Naive thymus-derived CD4-positive, alpha-beta T cell (primary cell): ENCODE measurements around the gene ASCC3. TPM values are rescaled to one million over a fixed set of nuclear protein-coding genes. Genes with fewer than 3 reads are reported as not detected.
"Not testable (repeated sequence)": the region's sequence is repeated elsewhere in the genome, so short reads cannot be mapped to it uniquely, and the experiment has no call there.

Experiments
- ATAC-seq: fragments of 150-1000 bp; cut with Tn5 transposase; 2 replicates; pipeline ENCODE4 v1.10.0; 2021; ENCODE audit warnings: mild to moderate bottlenecking, moderate library complexity
- CTCF ChIA-PET: fragments of 350-600 bp; sonication (Branson Sonifier 250); formaldehyde crosslinking; loops from one replicate; lab custom pipeline; 2021; ENCODE audit warnings: antibody characterized with exemption; lab: Charles Lee
- POLR2A ChIA-PET: fragments of 350-600 bp; sonication (Branson Sonifier 250); formaldehyde crosslinking; loops from one replicate; lab custom pipeline; 2021; ENCODE audit warnings: antibody characterized with exemption, inconsistent platforms; lab: Charles Lee
- DNase-seq, 9 donors: peaks; one replicate each; pipeline versions ENCODE4 v3.0.0 to v3.0.0-alpha.2; 2020 to 2022; ENCODE audit warnings: mixed read lengths in 1 of 9
- H3K27ac ChIP-seq: one replicate; pipeline ENCODE4 v1.7.0; 2013; ENCODE audit warnings: mild to moderate bottlenecking, low read depth, low read length, moderate library complexity
- H3K27me3 ChIP-seq, 2 donors: one replicate each; pipeline ENCODE4 v1.7.0; 2013; ENCODE audit warnings: low read length in 2 of 2, mild to moderate bottlenecking in 2 of 2, moderate library complexity in 2 of 2; ENCODE audit not compliant: control insufficient read depth in 2 of 2, insufficient read depth in 2 of 2
- H3K36me3 ChIP-seq, 3 experiments: 1 replicate in 2 of 3; 2 replicates in 1 of 3; pipeline ENCODE4 v1.7.0; 2013; ENCODE audit warnings: low read length in 3 of 3, mild to moderate bottlenecking in 3 of 3, moderate library complexity in 1 of 3; ENCODE audit not compliant: insufficient read depth in 3 of 3, control insufficient read depth in 2 of 3
- H3K4me1 ChIP-seq, 2 donors: one replicate each; pipeline ENCODE4 v1.7.0; 2013; ENCODE audit warnings: low read length in 2 of 2, mild to moderate bottlenecking in 2 of 2, moderate library complexity in 1 of 2; ENCODE audit not compliant: control insufficient read depth in 2 of 2, insufficient read depth in 2 of 2
- H3K4me3 ChIP-seq: 2 replicates; pipeline ENCODE4 v1.7.0; 2013; ENCODE audit warnings: mild to moderate bottlenecking, low read length
- H3K9me3 ChIP-seq, 3 experiments: 1 replicate in 2 of 3; 2 replicates in 1 of 3; pipeline ENCODE4 v1.7.0; 2013; ENCODE audit warnings: low read length in 3 of 3; ENCODE audit not compliant: control insufficient read depth in 2 of 3
- H3K27ac Mint-ChIP-seq, 9 donors: one replicate each; pipeline ENCODE4 v1.8.0; 2020 to 2022; ENCODE audit warnings: mixed read lengths in 9 of 9, mild to moderate bottlenecking in 8 of 9, moderate library complexity in 5 of 9, inconsistent platforms in 2 of 9
- H3K27me3 Mint-ChIP-seq, 5 donors: one replicate each; pipeline ENCODE4 v1.8.0; 2021 to 2022; ENCODE audit warnings: mixed read lengths in 5 of 5, mild to moderate bottlenecking in 1 of 5
- H3K36me3 Mint-ChIP-seq, 5 donors: one replicate each; pipeline ENCODE4 v1.8.0; 2020 to 2022; ENCODE audit warnings: mixed read lengths in 5 of 5, mild to moderate bottlenecking in 3 of 5, inconsistent platforms in 1 of 5
- H3K4me1 Mint-ChIP-seq, 7 donors: one replicate each; pipeline ENCODE4 v1.8.0; 2020 to 2022; ENCODE audit warnings: mixed read lengths in 7 of 7, mild to moderate bottlenecking in 3 of 7, inconsistent platforms in 1 of 7
- H3K4me3 Mint-ChIP-seq, 10 donors: one replicate each; pipeline ENCODE4 v1.8.0; 2020 to 2022; ENCODE audit warnings: mild to moderate bottlenecking in 10 of 10, mixed read lengths in 10 of 10, moderate library complexity in 6 of 10, inconsistent platforms in 2 of 10
- H3K9me3 Mint-ChIP-seq, 11 donors: one replicate each; pipeline ENCODE4 v1.8.0; 2020 to 2022; ENCODE audit warnings: mixed read lengths in 11 of 11, mild to moderate bottlenecking in 4 of 11, inconsistent platforms in 1 of 11, moderate library complexity in 1 of 11
- intact Hi-C, 2 donors: fragments of 100-400 bp; cut with micrococcal nuclease; formaldehyde crosslinking; loops; one replicate each; pipeline ENCODE4 v1.15.1; 2023
- polyA plus RNA-seq, 2 donors: library from polyadenylated mRNA; unstranded; fragments of 300-500 nt; fragmentation: Illumina TruSeq; gene quantifications; one replicate each; pipeline ENCODE4 v1.2.3, GENCODE V29; 2021
- total RNA-seq, 6 experiments: library from RNA in 5 of 6; stranded (reverse) in 5 of 6; gene quantifications; 1 replicate in 5 of 6; 2 replicates in 1 of 6; pipeline ENCODE4 v1.2.3 and lab custom pipeline; 2021 to 2026

ASCC3 gene
- total and polyA plus RNA-seq, 7 experiments from 2014 or later = 19.6 to 73.8 (median 41.6) TPM

DNA sequence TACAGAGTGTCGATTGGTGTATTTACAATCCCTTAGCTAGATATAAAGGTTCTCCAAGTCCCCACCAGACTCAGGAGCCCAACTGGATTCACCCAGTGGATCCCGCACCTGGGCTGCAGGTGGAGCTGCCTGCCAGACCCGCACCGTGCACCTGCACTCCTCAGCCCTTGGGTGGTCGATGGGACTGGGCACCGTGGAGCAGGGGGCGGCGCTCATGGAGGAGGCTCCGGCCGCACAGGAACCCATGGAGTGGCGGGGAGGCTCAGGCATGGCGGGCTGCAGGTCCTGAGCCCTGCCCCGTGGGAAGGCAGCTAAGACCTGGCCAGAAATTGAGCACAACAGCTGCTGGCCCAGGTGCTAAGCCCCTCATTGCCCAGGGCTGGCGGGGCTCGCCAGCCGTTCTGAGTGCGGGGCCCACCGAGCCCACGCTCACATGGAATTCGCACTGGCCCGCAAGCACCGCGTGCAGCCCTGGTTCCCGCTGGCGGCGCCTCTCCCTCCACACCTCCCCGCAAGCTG lies 52.0 kb downstream of the ASCC3 start:
- H3K36me3 ChIP-seq, H3K4me3 Mint-ChIP-seq, H3K27me3 Mint-ChIP-seq, ATAC-seq, H3K9me3 ChIP-seq, H3K27ac Mint-ChIP-seq, H3K4me1 ChIP-seq, CTCF ChIA-PET, H3K4me3 ChIP-seq, H3K27ac ChIP-seq, DNase-seq, H3K27me3 ChIP-seq, H3K9me3 Mint-ChIP-seq, intact Hi-C loops, POLR2A ChIA-PET: not testable (repeated sequence)
- peaks cover 6 to 36% (median 28%) of the 10 kb centered on the region in 5 donors for H3K36me3 Mint-ChIP-seq
- H3K4me1 Mint-ChIP-seq = peaks cover 4 to 18% (median 6%) of the 10 kb centered on the region in 7 donors

DNA sequence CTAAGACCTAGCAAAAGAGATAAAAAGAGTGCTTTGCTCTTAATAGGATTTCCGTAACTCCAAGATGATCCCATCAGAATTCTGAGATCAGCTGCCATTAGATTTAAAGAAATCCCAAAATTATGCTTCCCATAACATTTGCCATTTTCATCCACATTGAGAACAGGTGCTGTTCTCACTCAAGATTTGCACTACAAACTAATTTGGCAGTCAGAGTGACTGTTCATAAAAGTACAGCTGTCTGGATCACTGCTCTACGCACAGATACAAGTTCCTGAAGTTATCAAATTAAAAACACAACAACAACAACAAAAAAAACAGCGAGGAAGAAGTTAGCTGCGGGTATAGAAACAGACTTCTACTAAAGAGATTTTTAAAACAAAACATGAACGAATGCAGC lies 58.1 kb downstream of the ASCC3 start:
- peak overlapping the region in 1 of 9 donors; percentile 7 for H3K27ac Mint-ChIP-seq
- H3K4me3 Mint-ChIP-seq = no peak overlapping the region
- POLR2A ChIA-PET = no interaction called here

GRCh38 chr6:100818066-100818465 lies 63.1 kb downstream of the ASCC3 start:
- no peak overlapping the region for H3K27ac Mint-ChIP-seq
- Histone ChIP-seq H3K4me1 (no peaks in the 10 kb centered on the region), H3K27ac (no peak overlapping the region), H3K4me3 (no peak overlapping the region), H3K9me3 (no peaks in the 10 kb centered on the region), H3K27me3 (no peaks in the 10 kb centered on the region), H3K36me3 (no peaks in the 10 kb centered on the region)
- no peak for ATAC-seq
- ChIA-PET POLR2A (no interaction called here), CTCF (no interaction called here)
- no peak for DNase-seq
- intact Hi-C loops = no loop called here
- no peaks in the 10 kb centered on the region for H3K27me3 Mint-ChIP-seq
- H3K4me3 Mint-ChIP-seq = no peak overlapping the region
- H3K36me3 Mint-ChIP-seq = peaks cover 7 to 74% (median 66%) of the 10 kb centered on the region in 5 donors
- peaks cover 3 to 64% (median 48%) of the 10 kb centered on the region in 7 donors for H3K4me1 Mint-ChIP-seq
- H3K9me3 Mint-ChIP-seq = peaks cover 0 to 23% (median 8%) of the 10 kb centered on the region in 11 donors

More for the DNA sequence above, 58.1 kb downstream of the ASCC3 start:
- H3K9me3 Mint-ChIP-seq = peaks cover 0 to 18% (median 5%) of the 10 kb centered on the region in 11 donors
- DNase-seq (no peak), ATAC-seq (no peak)
- no peaks in the 10 kb centered on the region for H3K36me3 ChIP-seq
- no peaks in the 10 kb centered on the region for H3K27me3 Mint-ChIP-seq
- no peaks in the 10 kb centered on the region for H3K27me3 ChIP-seq
- H3K27ac ChIP-seq = no peak overlapping the region
- H3K4me1 ChIP-seq = no peaks in the 10 kb centered on the region
- peaks cover 7 to 47% (median 37%) of the 10 kb centered on the region in 5 donors for H3K36me3 Mint-ChIP-seq
- no peaks in the 10 kb centered on the region for H3K9me3 ChIP-seq
- no peak overlapping the region for H3K4me3 ChIP-seq
- CTCF ChIA-PET = no interaction called here
- intact Hi-C loops = no loop called here
- peaks cover 3 to 33% (median 13%) of the 10 kb centered on the region in 7 donors for H3K4me1 Mint-ChIP-seq

GRCh38 chr6:100810015-100810414 lies 71.1 kb downstream of the ASCC3 start:
- ChIA-PET CTCF (no interaction called here), POLR2A (no interaction called here)
- Mint-ChIP-seq H3K27ac (no peak overlapping the region), H3K4me3 (no peak overlapping the region), H3K36me3 (peaks cover 7 to 42% (median 30%) of the 10 kb centered on the region in 5 donors), H3K9me3 (peaks cover 0 to under 1% (median 0%) of the 10 kb centered on the region in 11 donors), H3K4me1 (peaks cover 12 to 53% (median 48%) of the 10 kb centered on the region in 7 donors), H3K27me3 (no peaks in the 10 kb centered on the region)
- Histone ChIP-seq H3K4me3 (no peak overlapping the region), H3K4me1 (no peaks in the 10 kb centered on the region), H3K27me3 (no peaks in the 10 kb centered on the region), H3K9me3 (no peaks in the 10 kb centered on the region), H3K36me3 (peaks cover 0 to 3% (median 0%) of the 10 kb centered on the region in 3 experiments), H3K27ac (no peak overlapping the region)
- ATAC-seq = no peak
- no peak for DNase-seq
- intact Hi-C loops = no loop called here

DNA sequence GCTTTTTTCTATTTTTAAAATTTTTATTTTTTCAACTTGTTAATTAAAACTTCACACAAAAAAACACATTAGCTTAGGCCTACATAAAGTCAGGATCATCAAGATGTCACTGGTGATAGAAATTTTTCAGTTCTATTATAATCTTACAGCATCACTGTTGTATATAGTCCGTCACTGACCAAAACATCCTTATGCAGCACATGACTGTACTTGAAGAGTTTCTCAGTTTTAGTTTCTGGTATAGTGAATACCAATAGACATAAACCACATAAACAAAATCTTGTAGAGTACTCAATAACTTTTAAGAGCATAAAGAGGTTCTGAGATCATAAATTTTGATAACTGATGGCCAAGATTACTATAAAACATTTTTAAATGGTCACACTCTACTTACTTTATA lies 71.8 kb downstream of the ASCC3 start:
- Histone ChIP-seq H3K27ac (no peak overlapping the region), H3K4me1 (no peaks in the 10 kb centered on the region), H3K9me3 (no peaks in the 10 kb centered on the region), H3K36me3 (peaks cover 0 to 4% (median 0%) of the 10 kb centered on the region in 3 experiments), H3K27me3 (no peaks in the 10 kb centered on the region), H3K4me3 (no peak overlapping the region)
- ATAC-seq = no peak
- Mint-ChIP-seq H3K4me3 (no peak overlapping the region), H3K27me3 (no peaks in the 10 kb centered on the region), H3K36me3 (peaks cover 8 to 42% (median 30%) of the 10 kb centered on the region in 5 donors), H3K4me1 (peaks cover 14 to 46% (median 42%) of the 10 kb centered on the region in 7 donors), H3K9me3 (no peaks in the 10 kb centered on the region), H3K27ac (no peak overlapping the region)
- intact Hi-C loops = no loop called here
- DNase-seq = no peak
- ChIA-PET POLR2A (no interaction called here), CTCF (no interaction called here)

DNA sequence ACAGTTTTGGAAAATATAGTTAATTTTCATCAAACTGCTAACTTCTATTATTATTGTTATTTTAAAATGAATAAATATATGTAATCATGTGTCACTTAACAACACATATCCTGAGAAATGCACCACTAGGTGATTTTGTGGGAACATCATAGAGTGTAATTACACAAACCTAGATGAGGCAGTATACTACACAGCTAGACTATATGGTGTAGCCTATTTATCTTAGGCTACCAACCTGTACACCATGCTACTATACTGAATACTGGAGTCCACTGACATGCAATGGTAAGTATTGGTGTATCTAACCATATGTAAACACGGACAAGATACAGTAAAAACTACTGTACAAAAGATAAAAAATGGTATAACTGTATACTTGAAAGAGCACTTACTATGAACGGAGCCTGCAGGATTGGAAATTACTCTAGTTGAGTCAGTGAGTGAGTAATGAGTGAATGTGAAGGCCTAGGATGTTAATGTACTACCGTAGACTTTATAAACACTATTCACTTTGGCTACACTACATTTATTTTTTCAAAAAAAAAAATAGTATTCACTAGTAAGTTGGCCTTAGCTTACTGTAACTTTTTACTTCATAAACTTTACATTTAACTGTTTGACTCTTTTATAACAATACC lies 72.4 kb downstream of the ASCC3 start:
- ChIA-PET CTCF (no interaction called here), POLR2A (no interaction called here)
- no peaks in the 10 kb centered on the region for H3K9me3 Mint-ChIP-seq
- Histone ChIP-seq H3K36me3 (peaks cover 0 to 4% (median 0%) of the 10 kb centered on the region in 3 experiments), H3K4me1 (no peaks in the 10 kb centered on the region), H3K27ac (no peak overlapping the region), H3K9me3 (no peaks in the 10 kb centered on the region), H3K27me3 (no peaks in the 10 kb centered on the region), H3K4me3 (no peak overlapping the region)
- H3K27ac Mint-ChIP-seq = no peak overlapping the region
- H3K4me1 Mint-ChIP-seq = peaks cover 13 to 45% (median 36%) of the 10 kb centered on the region in 7 donors
- no peaks in the 10 kb centered on the region for H3K27me3 Mint-ChIP-seq
- DNase-seq (no peak), ATAC-seq (no peak)
- H3K36me3 Mint-ChIP-seq = peaks cover 8 to 37% (median 30%) of the 10 kb centered on the region in 5 donors
- intact Hi-C loops = no loop called here
- no peak overlapping the region for H3K4me3 Mint-ChIP-seq

DNA sequence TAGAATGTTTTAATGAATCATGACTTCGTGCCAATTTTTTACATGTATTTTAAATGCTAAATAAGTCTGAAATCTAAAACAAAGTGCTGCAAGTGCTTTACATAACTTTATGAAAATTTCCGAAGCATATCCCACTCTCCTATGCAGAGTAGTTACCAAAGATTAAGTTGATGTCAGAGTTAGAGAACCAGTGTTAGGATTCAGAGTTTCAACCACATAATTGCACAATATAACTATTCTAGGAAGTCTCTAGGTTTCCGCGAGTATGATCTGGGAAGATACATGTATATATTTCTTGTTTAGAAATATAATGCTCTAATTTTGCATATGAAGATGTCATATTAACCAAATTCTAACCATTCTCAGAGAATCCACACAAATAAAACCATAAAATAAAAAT lies 74.8 kb downstream of the ASCC3 start:
- POLR2A ChIA-PET = no interaction called here
- H3K27me3 ChIP-seq = no peaks in the 10 kb centered on the region
- no peak overlapping the region for H3K27ac Mint-ChIP-seq
- ATAC-seq = no peak
- H3K27me3 Mint-ChIP-seq = no peaks in the 10 kb centered on the region
- no peaks in the 10 kb centered on the region for H3K9me3 ChIP-seq
- no peak overlapping the region for H3K4me3 ChIP-seq
- H3K36me3 ChIP-seq = peaks cover 0 to 10% (median 0%) of the 10 kb centered on the region in 3 experiments
- peaks cover 8 to 22% (median 21%) of the 10 kb centered on the region in 7 donors for H3K4me1 Mint-ChIP-seq
- CTCF ChIA-PET = no interaction called here
- H3K27ac ChIP-seq = no peak overlapping the region
- no peak overlapping the region for H3K4me3 Mint-ChIP-seq
- no peaks in the 10 kb centered on the region for H3K9me3 Mint-ChIP-seq
- intact Hi-C loops = no loop called here
- H3K36me3 Mint-ChIP-seq = peaks cover 4 to 30% (median 16%) of the 10 kb centered on the region in 5 donors
- H3K4me1 ChIP-seq = no peaks in the 10 kb centered on the region
- DNase-seq = no peak
